ENCODE results near the gene TMEM86B. TPM values are rescaled to one million over a fixed set of nuclear protein-coding genes. Genes with fewer than 3 reads are reported as not detected.

Gene TMEM86B
- total RNA-seq, 1 donor from 2014 or later: 7.6 TPM

- H3K4me1 Mint-ChIP-seq (ENCODE audit: low read depth, unreplicated experiment): no peaks in the 10 kb centered on the region
- TF ChIP-seq, protein P1, sequence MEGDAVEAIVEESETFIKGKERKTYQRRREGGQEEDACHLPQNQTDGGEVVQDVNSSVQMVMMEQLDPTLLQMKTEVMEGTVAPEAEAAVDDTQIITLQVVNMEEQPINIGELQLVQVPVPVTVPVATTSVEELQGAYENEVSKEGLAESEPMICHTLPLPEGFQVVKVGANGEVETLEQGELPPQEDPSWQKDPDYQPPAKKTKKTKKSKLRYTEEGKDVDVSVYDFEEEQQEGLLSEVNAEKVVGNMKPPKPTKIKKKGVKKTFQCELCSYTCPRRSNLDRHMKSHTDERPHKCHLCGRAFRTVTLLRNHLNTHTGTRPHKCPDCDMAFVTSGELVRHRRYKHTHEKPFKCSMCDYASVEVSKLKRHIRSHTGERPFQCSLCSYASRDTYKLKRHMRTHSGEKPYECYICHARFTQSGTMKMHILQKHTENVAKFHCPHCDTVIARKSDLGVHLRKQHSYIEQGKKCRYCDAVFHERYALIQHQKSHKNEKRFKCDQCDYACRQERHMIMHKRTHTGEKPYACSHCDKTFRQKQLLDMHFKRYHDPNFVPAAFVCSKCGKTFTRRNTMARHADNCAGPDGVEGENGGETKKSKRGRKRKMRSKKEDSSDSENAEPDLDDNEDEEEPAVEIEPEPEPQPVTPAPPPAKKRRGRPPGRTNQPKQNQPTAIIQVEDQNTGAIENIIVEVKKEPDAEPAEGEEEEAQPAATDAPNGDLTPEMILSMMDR (IDR thresholded peaks at IDR 0.05; ENCODE audit: partially characterized antibody, unreplicated experiment): no peak
- peaks cover 8% of the 10 kb centered on the region for H3K27me3 Mint-ChIP-seq (ENCODE audit: unreplicated experiment)
- H3K36me3 Mint-ChIP-seq (ENCODE audit: unreplicated experiment): peaks cover 11% of the 10 kb centered on the region
- H3K9me3 Mint-ChIP-seq (ENCODE audit: unreplicated experiment): peaks cover 10% of the 10 kb centered on the region
- DNase-seq: no peak
- peak overlapping the region; percentile 3 for H3K27ac Mint-ChIP-seq (ENCODE audit: unreplicated experiment)
- peak overlapping the region; percentile 2 for H3K4me3 Mint-ChIP-seq (ENCODE audit: unreplicated experiment)
Observed at GRCh38 chr19:55266404-55266803, 37.8 kb upstream of the TMEM86B start.

GRCh38 chr19:55265723-55266386 lies 37.3 kb upstream of the TMEM86B start:
- H3K9me3 Mint-ChIP-seq (ENCODE audit: unreplicated experiment): peaks cover 10% of the 10 kb centered on the region
- H3K36me3 Mint-ChIP-seq (ENCODE audit: unreplicated experiment): peaks cover 11% of the 10 kb centered on the region
- no peaks in the 10 kb centered on the region for H3K4me1 Mint-ChIP-seq (ENCODE audit: low read depth, unreplicated experiment)
- peaks cover 6% of the 10 kb centered on the region for H3K27me3 Mint-ChIP-seq (ENCODE audit: unreplicated experiment)
- H3K4me3 Mint-ChIP-seq (ENCODE audit: unreplicated experiment): no peak overlapping the region
- TF ChIP-seq, protein P1 (IDR thresholded peaks at IDR 0.05; ENCODE audit: partially characterized antibody, unreplicated experiment): no peak
- DNase-seq: no peak
- H3K27ac Mint-ChIP-seq (ENCODE audit: unreplicated experiment): no peak overlapping the region

- H3K4me1 Mint-ChIP-seq (ENCODE audit: low read depth, unreplicated experiment): no peaks in the 10 kb centered on the region
- no peak overlapping the region for H3K4me3 Mint-ChIP-seq (ENCODE audit: unreplicated experiment)
- DNase-seq: no peak
- H3K9me3 Mint-ChIP-seq (ENCODE audit: unreplicated experiment): peaks cover 10% of the 10 kb centered on the region
- H3K27ac Mint-ChIP-seq (ENCODE audit: unreplicated experiment): no peak overlapping the region
- peaks cover 6% of the 10 kb centered on the region for H3K27me3 Mint-ChIP-seq (ENCODE audit: unreplicated experiment)
- H3K36me3 Mint-ChIP-seq (ENCODE audit: unreplicated experiment): peaks cover 11% of the 10 kb centered on the region
- TF ChIP-seq, protein P1 (IDR thresholded peaks at IDR 0.05; ENCODE audit: partially characterized antibody, unreplicated experiment): no peak
Observed at GRCh38 chr19:55265173-55265572, 36.6 kb upstream of the TMEM86B start.

DNA sequence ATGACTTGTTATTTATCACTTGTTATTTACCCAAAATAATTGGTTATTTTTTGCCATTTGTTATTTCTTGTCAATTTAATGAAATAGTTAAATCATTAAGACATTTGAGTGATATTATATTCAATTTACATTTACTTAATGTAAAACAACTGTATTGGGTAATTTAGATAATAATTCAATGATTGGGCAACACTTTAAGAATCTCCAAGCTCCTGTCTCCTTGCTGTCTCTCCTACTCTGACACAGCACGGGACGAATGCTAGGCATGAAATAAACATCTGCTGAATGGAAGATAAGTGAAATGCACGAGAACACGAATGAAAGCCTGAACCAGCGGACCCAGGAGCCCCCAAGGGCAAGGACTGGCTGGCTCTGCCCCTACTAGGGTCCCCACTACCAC lies 36.0 kb upstream of the TMEM86B start:
- DNase-seq: no peak

GRCh38 chr19:55262359-55262758 lies 33.8 kb upstream of the TMEM86B start:
- peaks cover 2% of the 10 kb centered on the region for H3K4me1 Mint-ChIP-seq (ENCODE audit: low read depth, unreplicated experiment)
- H3K4me3 Mint-ChIP-seq (ENCODE audit: unreplicated experiment): no peak overlapping the region
- H3K9me3 Mint-ChIP-seq (ENCODE audit: unreplicated experiment): peaks cover 13% of the 10 kb centered on the region
- no peak for DNase-seq
- TF ChIP-seq, protein P1 (IDR thresholded peaks at IDR 0.05; ENCODE audit: partially characterized antibody, unreplicated experiment): no peak
- peaks cover 11% of the 10 kb centered on the region for H3K36me3 Mint-ChIP-seq (ENCODE audit: unreplicated experiment)
- H3K27me3 Mint-ChIP-seq (ENCODE audit: unreplicated experiment): peaks cover 9% of the 10 kb centered on the region
- no peak overlapping the region for H3K27ac Mint-ChIP-seq (ENCODE audit: unreplicated experiment)

More for the DNA sequence above, 36.0 kb upstream of the TMEM86B start:
- peaks cover 11% of the 10 kb centered on the region for H3K36me3 Mint-ChIP-seq (ENCODE audit: unreplicated experiment)
- TF ChIP-seq, protein P1 (IDR thresholded peaks at IDR 0.05; ENCODE audit: partially characterized antibody, unreplicated experiment): no peak
- H3K9me3 Mint-ChIP-seq (ENCODE audit: unreplicated experiment): peaks cover 11% of the 10 kb centered on the region
- no peak overlapping the region for H3K4me3 Mint-ChIP-seq (ENCODE audit: unreplicated experiment)
- H3K4me1 Mint-ChIP-seq (ENCODE audit: low read depth, unreplicated experiment): no peaks in the 10 kb centered on the region
- H3K27me3 Mint-ChIP-seq (ENCODE audit: unreplicated experiment): peaks cover 6% of the 10 kb centered on the region
- H3K27ac Mint-ChIP-seq (ENCODE audit: unreplicated experiment): no peak overlapping the region
